Measurements from ENCODE around the gene CXorf58. TPM values are rescaled to one million over a fixed set of nuclear protein-coding genes. Genes with fewer than 3 reads are reported as not detected.
A peak's percentile ranks its signal among the peaks of the same experiment; 100 is the strongest.

Gene CXorf58
- polyA plus RNA-seq, 1 of the 3 experiments (the other 2 are of a cell fraction), result not detected

- POLR2A ChIA-PET, result no interaction called here
- 70% methylated on average over 4 of the region's 4 CpGs for WGBS (ENCODE audit: low lambda C conversion rate)
These were observed 19.9 kb upstream of the CXorf58 start for GRCh38 chrX:23887918-23888317.

GRCh38 chrX:23888887-23889501, 18.8 kb upstream of the CXorf58 start:
- H4K20me1 ChIP-seq (ENCODE audit: insufficient read depth), result no peaks in the 10 kb centered on the region
- H3K9me3 ChIP-seq, result no peaks in the 10 kb centered on the region
- H3K36me3 ChIP-seq (replicated peaks in 1 of 2; ENCODE audit: control insufficient read depth in 1 of 2, insufficient read depth in 2 of 2, low read length in 1 of 2), result no peaks in the 10 kb centered on the region
- no peak for DNase-seq
- peaks cover 10% of the 10 kb centered on the region for H3F3A ChIP-seq (replicated peaks; ENCODE audit: insufficient read depth)
- ChIA-PET POLR2A (no interaction called here), CTCF (interaction anchor here (1.5 to 4.6 kb wide), 2 partner anchors 13 to 16 kb away, joined by 5 to 21 read pairs; no protein-coding TSS in a partner anchor)
- no peaks in the 10 kb centered on the region; the same call in 1 of the 2 replicates for H3K79me2 ChIP-seq (ENCODE audit: insufficient read depth)
- no peaks in the 10 kb centered on the region for H3K9me2 ChIP-seq
- peak overlapping the region in 1 of 2 experiments; percentile 40; a peak in 1 of 4 replicates for H3K27ac ChIP-seq (ENCODE audit: low read depth in 2 of 2, low read length in 1 of 2)
- WGBS (ENCODE audit: low lambda C conversion rate), result 33% methylated on average over 3 of the region's 3 CpGs
- H3K9ac ChIP-seq, result no peak overlapping the region
- no peak overlapping the region for H3K4me2 ChIP-seq
- H3K27me3 ChIP-seq (ENCODE audit: insufficient read depth), result peaks cover 5% of the 10 kb centered on the region; the same call in 1 of the 2 replicates
- H3K4me1 ChIP-seq (ENCODE audit: control insufficient read depth in 1 of 2, insufficient read depth in 2 of 2, low read depth in 1 of 2, low read length in 1 of 2), result peaks cover 0 to 9% of the 10 kb centered on the region in 2 experiments; a peak in 1 of 4 replicates
- H2AFZ ChIP-seq (ENCODE audit: low read depth), result no peak overlapping the region
- no peak overlapping the region for H3K4me3 ChIP-seq (ENCODE audit: low read depth in 2 of 2, low read length in 1 of 2)
- TF ChIP-seq PBX3 (IDR thresholded peaks at IDR 0.05) (no peak), MAX (IDR thresholded peaks at IDR 0.05; ENCODE audit: low read depth) (no peak), FOSL2 (IDR thresholded peaks at IDR 0.05; ENCODE audit: borderline replicate concordance, low read depth) (no peak), YY1 (IDR thresholded peaks at IDR 0.05; ENCODE audit: low read depth) (no peak), GABPA (IDR thresholded peaks at IDR 0.05; ENCODE audit: low read depth) (no peak), SMC3 (IDR thresholded peaks at IDR 0.05; ENCODE audit: low read depth, low read length) (no peak), ELF1 (IDR thresholded peaks at IDR 0.05) (no peak), TEAD4 (IDR thresholded peaks at IDR 0.05; ENCODE audit: borderline replicate concordance, insufficient read depth) (no peak), NFIC (IDR thresholded peaks at IDR 0.05; ENCODE audit: borderline replicate concordance) (no peak), FOXM1 (IDR thresholded peaks at IDR 0.05; ENCODE audit: low read depth) (no peak), GATA2 (CRISPR knock-in tag; IDR thresholded peaks at IDR 0.05) (no peak), EZH2phosphoT487 (IDR thresholded peaks at IDR 0.05; ENCODE audit: borderline replicate concordance, low read depth) (no peak)
- TF ChIP-seq, protein P1, sequence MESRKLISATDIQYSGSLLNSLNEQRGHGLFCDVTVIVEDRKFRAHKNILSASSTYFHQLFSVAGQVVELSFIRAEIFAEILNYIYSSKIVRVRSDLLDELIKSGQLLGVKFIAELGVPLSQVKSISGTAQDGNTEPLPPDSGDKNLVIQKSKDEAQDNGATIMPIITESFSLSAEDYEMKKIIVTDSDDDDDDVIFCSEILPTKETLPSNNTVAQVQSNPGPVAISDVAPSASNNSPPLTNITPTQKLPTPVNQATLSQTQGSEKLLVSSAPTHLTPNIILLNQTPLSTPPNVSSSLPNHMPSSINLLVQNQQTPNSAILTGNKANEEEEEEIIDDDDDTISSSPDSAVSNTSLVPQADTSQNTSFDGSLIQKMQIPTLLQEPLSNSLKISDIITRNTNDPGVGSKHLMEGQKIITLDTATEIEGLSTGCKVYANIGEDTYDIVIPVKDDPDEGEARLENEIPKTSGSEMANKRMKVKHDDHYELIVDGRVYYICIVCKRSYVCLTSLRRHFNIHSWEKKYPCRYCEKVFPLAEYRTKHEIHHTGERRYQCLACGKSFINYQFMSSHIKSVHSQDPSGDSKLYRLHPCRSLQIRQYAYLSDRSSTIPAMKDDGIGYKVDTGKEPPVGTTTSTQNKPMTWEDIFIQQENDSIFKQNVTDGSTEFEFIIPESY (IDR thresholded peaks at IDR 0.05; ENCODE audit: borderline replicate concordance, low read depth), result no peak
- TF ChIP-seq, protein P2, sequence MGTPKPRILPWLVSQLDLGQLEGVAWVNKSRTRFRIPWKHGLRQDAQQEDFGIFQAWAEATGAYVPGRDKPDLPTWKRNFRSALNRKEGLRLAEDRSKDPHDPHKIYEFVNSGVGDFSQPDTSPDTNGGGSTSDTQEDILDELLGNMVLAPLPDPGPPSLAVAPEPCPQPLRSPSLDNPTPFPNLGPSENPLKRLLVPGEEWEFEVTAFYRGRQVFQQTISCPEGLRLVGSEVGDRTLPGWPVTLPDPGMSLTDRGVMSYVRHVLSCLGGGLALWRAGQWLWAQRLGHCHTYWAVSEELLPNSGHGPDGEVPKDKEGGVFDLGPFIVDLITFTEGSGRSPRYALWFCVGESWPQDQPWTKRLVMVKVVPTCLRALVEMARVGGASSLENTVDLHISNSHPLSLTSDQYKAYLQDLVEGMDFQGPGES (IDR thresholded peaks at IDR 0.05; ENCODE audit: low read depth, low read length), result no peak
- TF ChIP-seq, protein P3, sequence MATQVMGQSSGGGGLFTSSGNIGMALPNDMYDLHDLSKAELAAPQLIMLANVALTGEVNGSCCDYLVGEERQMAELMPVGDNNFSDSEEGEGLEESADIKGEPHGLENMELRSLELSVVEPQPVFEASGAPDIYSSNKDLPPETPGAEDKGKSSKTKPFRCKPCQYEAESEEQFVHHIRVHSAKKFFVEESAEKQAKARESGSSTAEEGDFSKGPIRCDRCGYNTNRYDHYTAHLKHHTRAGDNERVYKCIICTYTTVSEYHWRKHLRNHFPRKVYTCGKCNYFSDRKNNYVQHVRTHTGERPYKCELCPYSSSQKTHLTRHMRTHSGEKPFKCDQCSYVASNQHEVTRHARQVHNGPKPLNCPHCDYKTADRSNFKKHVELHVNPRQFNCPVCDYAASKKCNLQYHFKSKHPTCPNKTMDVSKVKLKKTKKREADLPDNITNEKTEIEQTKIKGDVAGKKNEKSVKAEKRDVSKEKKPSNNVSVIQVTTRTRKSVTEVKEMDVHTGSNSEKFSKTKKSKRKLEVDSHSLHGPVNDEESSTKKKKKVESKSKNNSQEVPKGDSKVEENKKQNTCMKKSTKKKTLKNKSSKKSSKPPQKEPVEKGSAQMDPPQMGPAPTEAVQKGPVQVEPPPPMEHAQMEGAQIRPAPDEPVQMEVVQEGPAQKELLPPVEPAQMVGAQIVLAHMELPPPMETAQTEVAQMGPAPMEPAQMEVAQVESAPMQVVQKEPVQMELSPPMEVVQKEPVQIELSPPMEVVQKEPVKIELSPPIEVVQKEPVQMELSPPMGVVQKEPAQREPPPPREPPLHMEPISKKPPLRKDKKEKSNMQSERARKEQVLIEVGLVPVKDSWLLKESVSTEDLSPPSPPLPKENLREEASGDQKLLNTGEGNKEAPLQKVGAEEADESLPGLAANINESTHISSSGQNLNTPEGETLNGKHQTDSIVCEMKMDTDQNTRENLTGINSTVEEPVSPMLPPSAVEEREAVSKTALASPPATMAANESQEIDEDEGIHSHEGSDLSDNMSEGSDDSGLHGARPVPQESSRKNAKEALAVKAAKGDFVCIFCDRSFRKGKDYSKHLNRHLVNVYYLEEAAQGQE (IDR thresholded peaks at IDR 0.05; ENCODE audit: low read depth, low read length), result no peak

More at GRCh38 chrX:23887918-23888317, 19.9 kb upstream of the CXorf58 start:
- H3K27me3 ChIP-seq (ENCODE audit: insufficient read depth), result peaks cover 5% of the 10 kb centered on the region; the same call in 1 of the 2 replicates
- H3K9ac ChIP-seq, result no peak overlapping the region
- H3K9me3 ChIP-seq, result no peaks in the 10 kb centered on the region
- no peak overlapping the region for H3K4me2 ChIP-seq
- peaks cover 10% of the 10 kb centered on the region for H3F3A ChIP-seq (replicated peaks; ENCODE audit: insufficient read depth)
- H3K79me2 ChIP-seq (ENCODE audit: insufficient read depth), result no peaks in the 10 kb centered on the region; the same call in 1 of the 2 replicates
- H3K4me3 ChIP-seq (ENCODE audit: low read depth in 2 of 2, low read length in 1 of 2), result no peak overlapping the region
- H3K27ac ChIP-seq (ENCODE audit: low read depth in 2 of 2, low read length in 1 of 2), result no peak overlapping the region
- H3K9me2 ChIP-seq, result no peaks in the 10 kb centered on the region
- DNase-seq, result no peak
- CTCF ChIA-PET, result interaction anchor here (4.6 kb wide), 1 partner anchor 14 kb away, joined by 21 read pairs; no protein-coding TSS in a partner anchor
- no peaks in the 10 kb centered on the region for H4K20me1 ChIP-seq (ENCODE audit: insufficient read depth)
- no peak overlapping the region for H2AFZ ChIP-seq (ENCODE audit: low read depth)
- H3K4me1 ChIP-seq (ENCODE audit: control insufficient read depth in 1 of 2, insufficient read depth in 2 of 2, low read depth in 1 of 2, low read length in 1 of 2), result peaks cover 0 to 18% of the 10 kb centered on the region in 2 experiments; a peak in 1 of 4 replicates
- no peaks in the 10 kb centered on the region for H3K36me3 ChIP-seq (replicated peaks in 1 of 2; ENCODE audit: control insufficient read depth in 1 of 2, insufficient read depth in 2 of 2, low read length in 1 of 2)
- TF ChIP-seq MAX (IDR thresholded peaks at IDR 0.05; ENCODE audit: low read depth) (no peak), JUND (IDR thresholded peaks at IDR 0.05) (no peak), TEAD4 (IDR thresholded peaks at IDR 0.05; ENCODE audit: borderline replicate concordance, insufficient read depth) (no peak), RCOR1 (IDR thresholded peaks at IDR 0.05; ENCODE audit: low read length) (no peak), YY1 (IDR thresholded peaks at IDR 0.05; ENCODE audit: low read depth) (no peak)
